T-cell (primary cell): ENCODE measurements around the gene ARL15. TPM values are rescaled to one million over a fixed set of nuclear protein-coding genes. Genes with fewer than 3 reads are reported as not detected.

Experiments
- ATAC-seq, 4 experiments: fragments of 200-7000 bp in 3 of 4; fragments of 150-1000 bp in 1 of 4; cut with Tn5 transposase; replicated peaks in 1 of 4; 1 replicate in 3 of 4; 2 replicates in 1 of 4; pipeline ENCODE4 v1.10.0; 2021; ENCODE audit warnings: moderate library complexity in 3 of 4, mild to moderate bottlenecking in 2 of 4, moderate number of reproducible peaks in 1 of 4
- CTCF ChIA-PET, 2 donors: fragments of 300-600 bp; sonication (Branson Sonifier 250); formaldehyde crosslinking; loops; one replicate each; lab custom pipeline; 2022; ENCODE audit warnings: antibody characterized with exemption in 2 of 2; lab: Charles Lee
- POLR2A ChIA-PET, 2 donors: fragments of 300-600 bp; sonication (Branson Sonifier 250); formaldehyde crosslinking; loops; one replicate each; lab custom pipeline; 2022; ENCODE audit warnings: antibody characterized with exemption in 2 of 2; lab: Charles Lee
- DNase-seq, 35 experiments: peaks; one replicate each; pipeline versions ENCODE4 v3.0.0 to v3.0.0-alpha.2; 2013 to 2023
- H3K27ac ChIP-seq: one replicate; pipeline ENCODE4 v1.5.1; 2013; ENCODE audit warnings: low read length
- H3K27me3 ChIP-seq, 2 experiments: replicated peaks in 1 of 2; 1 replicate in 1 of 2; 2 replicates in 1 of 2; pipeline versions ENCODE4 v1.6.1 to v1.7.0; 2013; ENCODE audit warnings: low read length in 1 of 2, mixed read lengths in 1 of 2; ENCODE audit not compliant: control insufficient read depth in 2 of 2, insufficient read depth in 2 of 2; ENCODE audit errors: extremely low read depth in 1 of 2
- H3K36me3 ChIP-seq, 2 donors: 1 replicate in 1 of 2; 2 replicates in 1 of 2; pipeline versions ENCODE4 v1.6.1 to v1.7.0; 2013; ENCODE audit warnings: low read length in 1 of 2; ENCODE audit not compliant: control insufficient read depth in 2 of 2, insufficient read depth in 1 of 2; ENCODE audit errors: extremely low read depth in 1 of 2
- H3K4me1 ChIP-seq, 2 experiments: 1 replicate in 1 of 2; 2 replicates in 1 of 2; pipeline versions ENCODE4 v1.6.1 to v1.7.0; 2013; ENCODE audit warnings: low read length in 2 of 2, mixed read lengths in 1 of 2; ENCODE audit not compliant: insufficient read depth in 2 of 2, control insufficient read depth in 1 of 2; ENCODE audit errors: extremely low read depth in 1 of 2
- H3K4me3 ChIP-seq, 2 donors: 1 replicate in 1 of 2; 2 replicates in 1 of 2; pipeline versions ENCODE4 v1.5.1 to v1.7.0; 2013; ENCODE audit warnings: mild to moderate bottlenecking in 2 of 2, low read length in 1 of 2, moderate library complexity in 1 of 2; ENCODE audit not compliant: control insufficient read depth in 1 of 2; ENCODE audit errors: extremely low read depth in 1 of 2
- H3K9me3 ChIP-seq: 2 replicates; pipeline ENCODE4 v1.7.0; 2013
- H3K27ac Mint-ChIP-seq, 2 donors: one replicate each; pipeline ENCODE4 v1.8.0; 2020 to 2021; ENCODE audit warnings: mild to moderate bottlenecking in 2 of 2, mixed read lengths in 2 of 2
- H3K27me3 Mint-ChIP-seq, 2 donors: one replicate each; pipeline ENCODE4 v1.8.0; 2021 to 2022; ENCODE audit warnings: mixed read lengths in 2 of 2
- H3K36me3 Mint-ChIP-seq: one replicate; pipeline ENCODE4 v1.8.0; 2021; ENCODE audit warnings: mixed read lengths
- H3K4me1 Mint-ChIP-seq, 3 donors: one replicate each; pipeline ENCODE4 v1.8.0; 2020 to 2022; ENCODE audit warnings: mixed read lengths in 3 of 3, mild to moderate bottlenecking in 1 of 3
- H3K4me3 Mint-ChIP-seq, 3 donors: one replicate each; pipeline ENCODE4 v1.8.0; 2020 to 2022; ENCODE audit warnings: mild to moderate bottlenecking in 3 of 3, mixed read lengths in 3 of 3, moderate library complexity in 3 of 3
- H3K9me3 Mint-ChIP-seq, 3 donors: one replicate each; pipeline ENCODE4 v1.8.0; 2020 to 2022; ENCODE audit warnings: mixed read lengths in 3 of 3
- WGBS: methylation state at CpG from one replicate; pipeline ENCODE4 v1.1.5; 2013; ENCODE audit warnings: missing lambda C conversion rate; ENCODE audit not compliant: insufficient coverage; 5-methylcytosine and 5-hydroxymethylcytosine counted together
- total RNA-seq, 35 experiments: library from RNA in 6 of 35; stranded (reverse) in 6 of 35; fragments of 120-200 nt in 1 of 35; gene quantifications; one replicate each; pipeline versions ENCODE4 v1.2.1 to v1.2.4 and lab custom pipeline; 2013 to 2026

Gene ARL15
- total RNA-seq, 5 donors from 2014 or later (not counting 1 experiment from before 2014, with no cell fraction given) = 10.7 to 21.6 (median 11.7) TPM

GRCh38 chr5:54282876-54283275, 27.5 kb downstream of the ARL15 start:
- H3K4me1 ChIP-seq = no peaks in the 10 kb centered on the region
- Mint-ChIP-seq H3K9me3 (peaks cover 0 to 7% (median 3%) of the 10 kb centered on the region in 3 donors), H3K27me3 (no peaks in the 10 kb centered on the region), H3K4me3 (no peak overlapping the region), H3K36me3 (peaks cover 57% of the 10 kb centered on the region), H3K4me1 (peaks cover 4 to 18% (median 5%) of the 10 kb centered on the region in 3 donors), H3K27ac (no peak overlapping the region)
- no peak overlapping the region for H3K27ac ChIP-seq
- CTCF ChIA-PET = interaction anchor here in 1 of 2 donors (1.3 kb wide), 1 partner anchor 207 kb away, joined by 3 read pairs; no protein-coding TSS in a partner anchor
- ATAC-seq (no peak), DNase-seq (no peak)
- no peak overlapping the region for H3K4me3 ChIP-seq
- no peaks in the 10 kb centered on the region for H3K9me3 ChIP-seq
- peaks cover 4 to 6% of the 10 kb centered on the region in 2 donors for H3K36me3 ChIP-seq
- no CpG with 5 or more reads among the region's 3 CpGs for WGBS
- no peaks in the 10 kb centered on the region for H3K27me3 ChIP-seq
- POLR2A ChIA-PET = no interaction called here

DNA sequence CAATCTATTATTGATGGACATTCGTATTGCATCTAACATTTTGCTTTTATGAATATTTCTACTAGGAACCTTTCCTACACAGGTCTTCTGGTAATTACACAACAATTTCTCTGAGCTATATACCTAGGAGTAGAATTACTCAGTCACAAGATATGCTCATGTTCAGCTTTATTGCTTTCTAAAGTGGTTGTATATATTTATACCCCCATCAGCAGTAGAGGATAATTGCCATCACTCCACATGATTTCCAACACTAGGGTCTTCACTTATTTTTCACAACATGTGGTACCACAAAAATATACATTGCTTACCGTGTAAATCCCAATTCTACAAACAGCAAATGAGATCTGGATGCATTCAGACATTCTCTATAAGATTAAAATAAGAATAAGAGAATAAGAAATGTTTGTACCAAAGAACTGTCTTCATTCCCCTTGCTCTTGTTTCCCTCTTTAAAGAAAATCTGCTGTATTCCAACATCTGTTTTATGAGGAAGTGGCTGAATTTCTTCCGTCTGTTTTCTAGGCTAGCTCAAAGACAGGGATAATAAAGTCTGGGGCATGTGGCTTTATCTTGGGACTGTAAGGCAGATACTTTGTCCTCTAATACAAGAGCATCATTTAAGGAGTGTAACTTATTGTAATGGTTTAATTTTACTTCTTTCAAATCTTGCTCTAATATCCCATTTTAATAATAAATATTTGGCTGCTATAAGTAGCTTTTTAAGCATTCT, 28.2 kb downstream of the ARL15 start:
- H3K4me3 ChIP-seq = no peak overlapping the region
- CTCF ChIA-PET = interaction anchor here in 1 of 2 donors (1.3 kb wide), 1 partner anchor 208 kb away, joined by 3 read pairs; no protein-coding TSS in a partner anchor
- Mint-ChIP-seq H3K27ac (no peak overlapping the region), H3K9me3 (peaks cover 0 to 7% (median 2%) of the 10 kb centered on the region in 3 donors), H3K4me3 (no peak overlapping the region), H3K4me1 (peaks cover 4 to 14% (median 5%) of the 10 kb centered on the region in 3 donors), H3K27me3 (no peaks in the 10 kb centered on the region), H3K36me3 (peaks cover 57% of the 10 kb centered on the region)
- DNase-seq (no peak), ATAC-seq (no peak)
- POLR2A ChIA-PET = interaction anchor here in 1 of 2 donors (0.6 kb wide), 1 partner anchor 46 kb away, joined by 3 read pairs; no protein-coding TSS in a partner anchor
- no CpG with 5 or more reads among the region's 3 CpGs for WGBS
- no peaks in the 10 kb centered on the region for H3K4me1 ChIP-seq
- H3K27me3 ChIP-seq = no peaks in the 10 kb centered on the region
- H3K36me3 ChIP-seq = peaks cover 4 to 6% of the 10 kb centered on the region in 2 donors
- H3K27ac ChIP-seq = no peak overlapping the region
- H3K9me3 ChIP-seq = no peaks in the 10 kb centered on the region

DNA sequence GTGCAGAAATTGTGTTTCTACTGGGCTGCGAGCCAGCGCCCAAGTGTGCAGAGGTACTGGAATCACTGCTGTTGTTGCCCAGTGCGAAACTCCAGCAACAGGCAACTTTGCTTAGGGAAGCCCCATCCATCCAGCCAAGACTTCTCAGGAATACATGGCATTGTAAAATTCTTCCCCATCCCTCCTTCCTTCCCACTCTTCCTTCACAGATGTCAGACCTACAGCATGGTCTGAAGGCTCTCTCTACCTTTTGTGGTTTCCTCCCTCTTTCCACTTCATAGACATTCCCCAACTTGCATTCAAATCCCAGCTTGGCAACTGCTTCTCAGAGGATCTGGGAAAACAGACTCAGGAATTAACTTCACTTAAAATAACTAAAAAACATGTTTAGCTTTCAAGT, 30.4 kb downstream of the ARL15 start:
- POLR2A ChIA-PET = no interaction called here
- no peak overlapping the region for H3K4me3 ChIP-seq
- 100% methylated on average over 2 of the region's 3 CpGs for WGBS
- no peak overlapping the region for H3K27ac ChIP-seq
- peaks cover 4 to 6% of the 10 kb centered on the region in 2 donors for H3K36me3 ChIP-seq
- H3K27me3 ChIP-seq = no peaks in the 10 kb centered on the region
- no peaks in the 10 kb centered on the region for H3K9me3 ChIP-seq
- Mint-ChIP-seq H3K36me3 (peaks cover 55% of the 10 kb centered on the region), H3K9me3 (peaks cover 0 to 3% (median 0%) of the 10 kb centered on the region in 3 donors), H3K27me3 (no peaks in the 10 kb centered on the region), H3K4me1 (peaks cover 5 to 14% (median 6%) of the 10 kb centered on the region in 3 donors), H3K27ac (no peak overlapping the region), H3K4me3 (no peak overlapping the region)
- CTCF ChIA-PET = interaction anchor here in 1 of 2 donors (0.7 kb wide), 1 partner anchor 207 kb away, joined by 3 read pairs; no protein-coding TSS in a partner anchor
- DNase-seq = no peak
- ATAC-seq = no peak
- H3K4me1 ChIP-seq = no peaks in the 10 kb centered on the region

GRCh38 chr5:54278979-54279717, 31.2 kb downstream of the ARL15 start:
- DNase-seq = no peak
- 100% methylated on average over 3 of the region's 4 CpGs for WGBS
- H3K4me1 ChIP-seq = no peaks in the 10 kb centered on the region
- Mint-ChIP-seq H3K27ac (no peak overlapping the region), H3K4me1 (peaks cover 5 to 14% (median 7%) of the 10 kb centered on the region in 3 donors), H3K9me3 (peaks cover 0 to 3% (median 0%) of the 10 kb centered on the region in 3 donors), H3K36me3 (peaks cover 55% of the 10 kb centered on the region), H3K27me3 (no peaks in the 10 kb centered on the region), H3K4me3 (no peak overlapping the region)
- ChIA-PET POLR2A (interaction anchor here in 1 of 2 donors (0.6 kb wide), 1 partner anchor 10 kb away, joined by 7 read pairs; no protein-coding TSS in a partner anchor), CTCF (no interaction called here)
- H3K4me3 ChIP-seq = no peak overlapping the region
- H3K9me3 ChIP-seq = no peaks in the 10 kb centered on the region
- no peaks in the 10 kb centered on the region for H3K27me3 ChIP-seq
- no peak overlapping the region for H3K27ac ChIP-seq
- no peak for ATAC-seq
- peaks cover 4 to 6% of the 10 kb centered on the region in 2 donors for H3K36me3 ChIP-seq

- peaks cover 14 to 22% (median 15%) of the 10 kb centered on the region in 3 donors for H3K4me1 Mint-ChIP-seq
- Histone ChIP-seq H3K27me3 (no peaks in the 10 kb centered on the region), H3K36me3 (peaks cover 4 to 6% of the 10 kb centered on the region in 2 donors), H3K4me3 (no peak overlapping the region), H3K27ac (no peak overlapping the region), H3K9me3 (no peaks in the 10 kb centered on the region), H3K4me1 (peaks cover under 1 to 4% of the 10 kb centered on the region in 2 experiments)
- H3K36me3 Mint-ChIP-seq = peaks cover 48% of the 10 kb centered on the region
- H3K9me3 Mint-ChIP-seq = peaks cover 0 to 3% (median 0%) of the 10 kb centered on the region in 3 donors
- H3K27me3 Mint-ChIP-seq = no peaks in the 10 kb centered on the region
- no peak overlapping the region for H3K4me3 Mint-ChIP-seq
- 100% methylated on average over 2 of the region's 3 CpGs for WGBS
- ATAC-seq (no peak), DNase-seq (no peak)
- ChIA-PET POLR2A (no interaction called here), CTCF (no interaction called here)
- H3K27ac Mint-ChIP-seq = no peak overlapping the region
Observed at GRCh38 chr5:54278036-54278830, 32.1 kb downstream of the ARL15 start.

DNA sequence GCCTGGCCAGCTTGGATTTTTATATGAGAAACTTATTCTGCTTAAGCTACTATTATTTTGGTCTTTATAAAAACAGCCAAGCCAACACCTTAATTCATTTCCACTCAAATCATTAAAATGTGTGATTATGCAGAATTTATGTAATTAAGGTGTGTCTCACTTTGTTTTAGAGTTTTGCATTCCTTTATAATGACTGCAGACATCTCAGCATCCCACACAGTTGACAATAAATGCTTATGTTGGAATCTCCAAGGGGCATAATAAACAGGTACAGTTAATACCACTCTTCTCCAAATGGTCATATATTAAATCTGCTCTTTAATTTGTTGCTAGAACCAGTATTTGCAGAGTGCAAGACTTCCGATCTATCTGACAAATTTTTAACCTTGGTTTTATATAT, 34.3 kb downstream of the ARL15 start:
- no peak for DNase-seq
- ChIA-PET CTCF (no interaction called here), POLR2A (no interaction called here)
- H3K36me3 Mint-ChIP-seq = peaks cover 41% of the 10 kb centered on the region
- H3K9me3 Mint-ChIP-seq = no peaks in the 10 kb centered on the region
- H3K4me1 ChIP-seq = peaks cover 4 to 7% of the 10 kb centered on the region in 2 experiments
- H3K9me3 ChIP-seq = no peaks in the 10 kb centered on the region
- no peak overlapping the region for H3K27ac ChIP-seq
- H3K36me3 ChIP-seq = peaks cover 4 to 6% of the 10 kb centered on the region in 2 donors
- H3K27me3 ChIP-seq = no peaks in the 10 kb centered on the region
- peaks cover 14 to 27% (median 17%) of the 10 kb centered on the region in 3 donors for H3K4me1 Mint-ChIP-seq
- ATAC-seq = no peak
- no peak overlapping the region for H3K27ac Mint-ChIP-seq
- WGBS = no CpG with 5 or more reads among the region's 1 CpG
- no peak overlapping the region for H3K4me3 ChIP-seq
- H3K27me3 Mint-ChIP-seq = no peaks in the 10 kb centered on the region
- no peak overlapping the region for H3K4me3 Mint-ChIP-seq
